HepG2 (cell line): ENCODE data around the gene TPM1. TPM values are rescaled to one million over a fixed set of nuclear protein-coding genes. Genes with fewer than 3 reads are reported as not detected.

Experiments used
- EHMT2 ChIP-seq: fragments of 200-600 bp; sonication (generic); IDR thresholded peaks from 2 replicates; pipeline ENCODE4 v1.7.0; 2017; ENCODE audit warnings: antibody characterized with exemption, low read depth, low read length, borderline replicate concordance
- KDM2A ChIP-seq: sonication (generic); formaldehyde crosslinking; IDR thresholded peaks from 2 replicates; pipeline ENCODE4 v1.4.0; 2020; ENCODE audit warnings: low read depth, missing genetic modification reagents, borderline replicate concordance
- KDM5B ChIP-seq: sonication (generic); formaldehyde crosslinking; IDR thresholded peaks from 2 replicates; pipeline ENCODE4 v1.4.0; 2020; ENCODE audit warnings: missing genetic modification reagents, mild to moderate bottlenecking, borderline replicate concordance
- MAX ChIP-seq: IDR thresholded peaks from 2 replicates; pipeline ENCODE4 v1.6.1; 2012; ENCODE audit warnings: inconsistent platforms
- MLXIP ChIP-seq: sonication (generic); formaldehyde crosslinking; IDR thresholded peaks from 2 replicates; pipeline ENCODE4 v1.9.0; 2021; ENCODE audit warnings: missing genetic modification reagents, borderline replicate concordance
- MXD1 ChIP-seq: sonication (generic); formaldehyde crosslinking; IDR thresholded peaks from 2 replicates; pipeline ENCODE4 v1.4.0; 2020; ENCODE audit warnings: mild to moderate bottlenecking, missing genetic modification reagents
- MYC ChIP-seq: sonication (generic); formaldehyde crosslinking; IDR thresholded peaks from 2 replicates; pipeline ENCODE4 v1.9.0; 2021; ENCODE audit warnings: missing genetic modification reagents, borderline replicate concordance
- RBFOX2 ChIP-seq: fragments of 200-400 bp; formaldehyde crosslinking; IDR thresholded peaks from 2 replicates; pipeline ENCODE4 v1.6.1; 2017; ENCODE audit warnings: low read depth, mild to moderate bottlenecking, low read length
- REPIN1 ChIP-seq: sonication (generic); formaldehyde crosslinking; IDR thresholded peaks from 2 replicates; pipeline ENCODE4 v1.8.0; 2022; ENCODE audit warnings: missing genetic modification reagents, low read depth, mild to moderate bottlenecking, borderline replicate concordance
- RNF2 ChIP-seq: fragments of 450-650 bp; conservative IDR thresholded peaks from 2 replicates; pipeline ENCODE4 v1.6.1; 2016; ENCODE audit warnings: low read depth
- TAF1 ChIP-seq: sonication (generic); formaldehyde crosslinking; IDR thresholded peaks from 2 replicates; pipeline ENCODE4 v1.4.0; 2020; ENCODE audit warnings: missing genetic modification reagents
- TRAFD1 ChIP-seq: sonication (generic); formaldehyde crosslinking; IDR thresholded peaks from 2 replicates; pipeline ENCODE4 v1.5.1; 2020; ENCODE audit warnings: missing genetic modification reagents, mild to moderate bottlenecking, borderline replicate concordance
- ZNF687 ChIP-seq: sonication (generic); formaldehyde crosslinking; IDR thresholded peaks from 2 replicates; pipeline ENCODE4 v1.5.1; 2020; ENCODE audit warnings: mild to moderate bottlenecking, missing genetic modification reagents, moderate library complexity
- ZNF770 ChIP-seq: sonication (generic); formaldehyde crosslinking; IDR thresholded peaks from 2 replicates; pipeline ENCODE4 v1.5.0; 2020; ENCODE audit warnings: mild to moderate bottlenecking, missing genetic modification reagents
- ZNF776 ChIP-seq: sonication (generic); formaldehyde crosslinking; IDR thresholded peaks from 2 replicates; pipeline ENCODE4 v1.4.0; 2020; ENCODE audit warnings: mild to moderate bottlenecking, missing genetic modification reagents
- polyA plus RNA-seq, 8 experiments: library from polyadenylated mRNA; depleted of rRNA in 3 of 8; stranded (reverse) in 7 of 8; unstranded in 1 of 8; fragments of >200 nt; fragmentation: Illumina TruSeq in 4 of 8; extraction: Trizol in 4 of 8; gene quantifications; 2 replicates each; pipeline versions ENCODE4 v1.2.1 to v1.2.3, GENCODE V29; 2011 to 2016; ENCODE audit warnings: low read depth in 4 of 8, missing spikeins in 1 of 8, mixed read lengths in 1 of 8; ENCODE audit not compliant: insufficient read depth in 1 of 8
- total RNA-seq, 5 experiments: library from RNA; depleted of rRNA; stranded (reverse); fragments of >200 nt; fragmentation: Illumina TruSeq; extraction: Trizol; gene quantifications; 2 replicates each; pipeline ENCODE4 v1.2.3, GENCODE V29; 2016; ENCODE audit warnings: low read depth in 1 of 5

Gene TPM1
- total and polyA plus RNA-seq, 2 of the 13 experiments (the other 11 are each of a cell fraction or from before 2014, with no cell fraction given): 98.9 to 109 TPM

GRCh38 chr15:63043335-63044076, 959 bp downstream of the TPM1 start (continued):
- TF ChIP-seq MLXIP (CRISPR knock-in tag) (no peak), REPIN1 (no peak), RBFOX2 (peak; percentile 73), MAX (0 out of 2 replicates have a peak, but pooled peaks have one; percentile 10), ZNF687 (CRISPR knock-in tag) (peak; percentile 74), TAF1 (CRISPR knock-in tag) (0 out of 2 replicates have a peak, but pooled peaks have one; percentile 2), TRAFD1 (CRISPR knock-in tag) (no peak), ZNF770 (CRISPR knock-in tag) (peak; percentile 62; the same call in 1 of the 2 replicates), ZNF776 (CRISPR knock-in tag) (0 out of 2 replicates have a peak, but pooled peaks have one; percentile 20), KDM2A (0 out of 2 replicates have a peak, but pooled peaks have one; percentile 20), EHMT2 (no peak), RNF2 (no peak), MXD1 (CRISPR knock-in tag) (peak; percentile 62; the same call in 1 of the 2 replicates), MYC (CRISPR knock-in tag) (peak; percentile 40; the same call in 1 of the 2 replicates), KDM5B (CRISPR knock-in tag) (peak; percentile 54; the same call in 1 of the 2 replicates)
